K562 (cell line): Measurements from ENCODE around the gene SLC25A11. TPM values are rescaled to one million over a fixed set of nuclear protein-coding genes. Genes with fewer than 3 reads are reported as not detected.

Experiments used
- FUS ChIP-seq: fragments of 200-400 bp; formaldehyde crosslinking; optimal IDR thresholded peaks from 2 replicates; pipeline ENCODE3; 2017; ENCODE audit warnings: low read depth, low read length
- SIN3A ChIP-seq, 2 experiments: fragments of 150-350 bp in 1 of 2; IDR thresholded peaks; 2 replicates each; pipeline ENCODE4 v1.6.1; 2011 to 2016; ENCODE audit warnings: borderline replicate concordance in 2 of 2, low read depth in 2 of 2, low read length in 2 of 2, mild to moderate bottlenecking in 2 of 2, moderate library complexity in 2 of 2; ENCODE audit not compliant: control insufficient read depth in 1 of 2
- ZBTB40 ChIP-seq, 2 experiments: fragments of 450-650 bp in 1 of 2; sonication (generic) in 1 of 2; formaldehyde crosslinking in 1 of 2; IDR thresholded peaks; 2 replicates each; pipeline versions ENCODE4 v1.7.1 to v1.9.0; 2016 to 2022; ENCODE audit warnings: inconsistent platforms in 1 of 2, mild to moderate bottlenecking in 1 of 2, missing genetic modification reagents in 1 of 2
- ZNF124 ChIP-seq: sonication (generic); formaldehyde crosslinking; IDR thresholded peaks from 2 replicates; pipeline ENCODE4 v1.8.1; 2022; ENCODE audit warnings: missing genetic modification reagents
- polyA plus RNA-seq, 8 experiments: library from polyadenylated mRNA; depleted of rRNA in 4 of 8; stranded (reverse) in 5 of 8; unstranded in 3 of 8; fragments of >200 nt; fragmentation: Nextera tagmentation in 2 of 8; fragmentation: Illumina TruSeq in 1 of 8; extraction: Ambion mirVana in 2 of 8; extraction: Trizol in 1 of 8; gene quantifications; 2 replicates each; pipeline versions ENCODE4 v1.2.1 to v1.2.3, GENCODE V29; 2011 to 2014; ENCODE audit warnings: inconsistent platforms in 1 of 8, missing spikeins in 1 of 8
- total RNA-seq, 7 experiments: library from RNA; depleted of rRNA in 6 of 7; stranded (reverse); fragments of >200 nt in 6 of 7; fragmentation: Illumina TruSeq in 2 of 7; extraction: Trizol in 2 of 7; gene quantifications; 2 replicates each; pipeline versions ENCODE4 v1.2.1 to v1.2.3, GENCODE V29; 2011 to 2021; ENCODE audit warnings: low replicate concordance in 1 of 7

Gene SLC25A11
- total and polyA plus RNA-seq, 9 of the 15 experiments (the other 6 are each of a cell fraction or from before 2014, with no cell fraction given), result 3.1 to 56.7 (median 32.9) TPM

- TF ChIP-seq SIN3A (IDR thresholded peaks at IDR 0.05; ENCODE audit: borderline replicate concordance in 2 of 2, control insufficient read depth in 1 of 2, low read depth in 2 of 2, low read length in 2 of 2) (no peak), ZNF124 (no peak), ZBTB40 (IDR thresholded peaks at IDR 0.05) (no peak), ZBTB40 (CRISPR knock-in tag; IDR thresholded peaks at IDR 0.05) (no peak), FUS (no peak)
Observed at GRCh38 chr17:4973256-4974114, 33.6 kb upstream of the SLC25A11 start (continued).
